Ramos (cell line): ENCODE measurements around the gene LGI4.
"Not testable (repeated sequence)": the region's sequence is repeated elsewhere in the genome, so short reads cannot be mapped to it uniquely, and the experiment has no call there.

Experiments used
- in situ Hi-C: fragments of 300-500 bp; cut with MboI; formaldehyde crosslinking; loops from one replicate; pipeline ENCODE4 v1.14.3; 2022; ENCODE audit warnings: low sequenced_read_pairs; ENCODE audit not compliant: unreplicated experiment

The LGI4 gene

DNA sequence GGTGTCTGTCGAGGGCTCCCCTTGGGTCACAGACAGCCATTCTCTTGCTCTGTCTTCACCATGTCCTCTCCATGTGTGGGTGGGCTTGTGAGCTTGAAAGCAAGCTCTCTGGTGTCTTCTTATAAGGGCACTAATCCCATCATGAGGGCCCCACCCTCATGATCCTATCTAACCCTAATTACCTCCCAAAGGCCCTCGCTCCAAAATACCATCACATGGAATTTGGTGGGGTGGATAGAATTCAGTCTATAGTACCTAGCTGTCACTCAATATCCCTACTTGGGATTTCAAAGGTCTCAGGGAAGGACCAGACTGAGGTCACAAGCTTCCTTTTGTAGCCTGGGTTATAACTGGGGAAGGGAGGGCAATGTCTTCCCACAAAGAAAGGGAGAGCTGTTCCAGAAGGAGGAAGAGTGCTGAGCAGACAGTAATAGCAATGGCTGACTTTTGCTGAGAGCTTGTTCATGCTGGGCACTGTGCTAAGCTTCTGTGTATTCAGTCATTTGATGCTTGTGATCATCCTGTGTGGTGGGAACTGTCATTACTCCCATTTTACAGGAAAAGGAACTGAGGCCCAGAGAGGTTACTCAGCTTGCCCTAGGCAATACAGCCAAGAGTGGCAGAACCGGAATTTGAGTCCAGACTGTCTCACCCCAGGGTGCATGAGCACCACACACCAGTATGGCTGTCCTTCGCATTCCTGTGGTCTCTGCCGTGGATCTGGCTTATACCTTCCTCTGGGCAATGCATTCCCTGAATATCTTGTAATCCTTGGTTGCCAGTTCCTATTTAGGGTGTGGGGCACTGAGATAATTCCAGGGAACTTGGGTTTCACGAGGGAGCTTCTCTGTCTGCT lies 27.8 kb upstream of the LGI4 start:
- in situ Hi-C loops, result no loop called here

DNA sequence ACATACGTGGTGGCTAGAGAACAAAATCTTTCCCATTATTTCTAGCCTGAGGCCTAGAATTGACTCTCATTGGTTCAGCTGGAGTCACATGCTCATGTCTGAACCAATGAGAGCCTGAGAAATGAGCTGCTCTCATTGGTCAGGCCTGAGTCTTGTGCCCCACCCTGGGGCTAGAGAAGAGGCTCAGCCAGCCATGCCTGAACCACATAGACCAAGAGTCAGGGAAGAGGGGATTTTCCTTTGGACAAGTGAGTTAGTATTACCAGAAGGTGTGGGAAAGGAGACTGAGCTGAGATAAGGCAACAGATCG lies 26.5 kb upstream of the LGI4 start:
- in situ Hi-C loops, result no loop called here

DNA sequence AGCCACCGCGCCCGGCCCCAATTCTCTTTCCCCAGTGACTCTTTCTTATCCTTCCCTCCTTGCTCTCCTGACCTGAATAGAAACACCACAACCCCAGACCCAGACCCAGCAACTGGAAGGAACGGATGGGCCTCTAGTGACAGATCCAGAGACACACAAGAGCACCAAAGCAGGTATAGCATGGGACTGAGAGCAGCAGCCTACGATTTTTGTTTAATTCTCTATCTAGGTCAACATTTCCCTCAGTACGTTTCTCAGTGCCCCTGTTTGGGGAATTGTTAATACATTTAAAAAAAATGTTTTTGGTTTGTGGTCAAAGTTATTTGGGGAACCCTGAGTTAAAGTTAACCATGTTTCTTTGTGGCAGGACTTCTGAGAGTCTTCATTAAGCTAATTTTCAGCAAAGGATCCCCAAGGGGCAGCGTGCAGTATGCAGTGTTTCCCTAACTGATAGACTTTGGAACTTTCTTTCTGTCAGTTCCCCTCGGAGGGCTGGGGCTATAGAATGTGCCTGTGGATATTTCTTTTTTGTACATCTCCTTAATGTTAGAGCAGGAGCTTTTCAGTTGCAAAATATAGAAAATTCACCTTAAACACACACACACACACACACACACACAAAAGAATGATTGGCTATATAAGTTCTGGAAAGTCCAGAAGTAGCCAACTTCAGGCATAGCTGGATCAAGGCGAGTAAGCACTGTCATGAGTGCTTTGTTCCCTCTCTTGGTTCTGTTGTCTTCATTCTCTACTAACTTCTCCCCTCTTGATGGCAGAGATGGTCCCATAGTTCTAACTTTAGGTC lies 26.0 kb upstream of the LGI4 start:
- in situ Hi-C loops, result no loop called here

DNA sequence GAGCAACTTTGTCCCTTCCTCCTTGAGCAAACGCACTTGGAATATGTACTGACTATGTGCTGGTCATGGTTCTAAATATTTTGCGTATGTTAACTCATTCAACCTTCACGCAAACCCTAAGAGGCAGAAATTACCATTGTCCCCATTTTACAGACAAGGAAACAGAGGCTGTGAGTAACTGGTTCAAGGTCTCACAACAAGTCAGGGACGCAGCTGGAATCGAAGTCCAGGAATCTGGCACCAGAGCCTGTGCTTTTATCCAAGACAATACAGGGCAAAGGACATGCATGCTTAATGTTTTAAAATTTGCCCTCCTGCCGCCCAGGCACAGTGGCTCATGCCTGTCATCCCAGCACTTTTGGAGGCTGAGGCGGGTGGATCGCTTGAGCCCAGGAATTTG lies 24.7 kb upstream of the LGI4 start:
- in situ Hi-C loops, result no loop called here

DNA sequence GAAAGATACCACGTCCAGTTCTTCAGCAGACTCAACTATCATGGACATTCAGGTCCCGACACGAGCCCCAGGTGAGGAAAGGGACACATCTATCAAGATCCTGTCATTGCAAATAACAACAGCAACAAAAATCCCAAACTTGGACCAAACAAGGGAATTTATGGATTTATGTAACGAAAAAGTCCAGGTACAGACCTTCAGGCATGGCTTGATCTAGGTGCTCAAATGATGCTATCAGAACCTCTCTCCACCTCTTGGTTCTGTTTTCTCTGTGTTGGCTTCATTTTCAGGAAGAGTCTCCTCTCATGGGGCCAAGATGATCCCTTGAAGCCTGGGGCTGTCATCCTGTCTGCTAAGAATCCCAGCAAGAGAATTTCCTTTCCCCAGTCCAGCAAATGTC lies 22.6 kb upstream of the LGI4 start:
- in situ Hi-C loops, result no loop called here

DNA sequence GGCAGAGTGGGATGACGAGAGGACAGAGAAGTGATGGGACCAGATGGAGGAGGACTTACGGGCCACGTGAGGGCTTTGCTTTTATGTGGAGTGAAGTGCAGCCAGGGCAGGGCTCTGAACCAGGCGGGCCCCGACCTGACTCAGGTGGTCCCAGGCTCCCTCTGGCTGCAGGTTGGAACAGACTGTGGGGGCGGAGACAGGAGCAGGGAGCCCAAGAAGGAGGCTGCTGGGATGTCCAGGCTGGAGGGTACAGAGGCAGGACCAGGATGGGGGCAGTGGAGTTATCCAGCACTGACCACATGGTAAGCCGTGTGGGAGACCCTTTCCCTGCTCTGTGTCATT lies 21.8 kb upstream of the LGI4 start:
- in situ Hi-C loops, result no loop called here

DNA sequence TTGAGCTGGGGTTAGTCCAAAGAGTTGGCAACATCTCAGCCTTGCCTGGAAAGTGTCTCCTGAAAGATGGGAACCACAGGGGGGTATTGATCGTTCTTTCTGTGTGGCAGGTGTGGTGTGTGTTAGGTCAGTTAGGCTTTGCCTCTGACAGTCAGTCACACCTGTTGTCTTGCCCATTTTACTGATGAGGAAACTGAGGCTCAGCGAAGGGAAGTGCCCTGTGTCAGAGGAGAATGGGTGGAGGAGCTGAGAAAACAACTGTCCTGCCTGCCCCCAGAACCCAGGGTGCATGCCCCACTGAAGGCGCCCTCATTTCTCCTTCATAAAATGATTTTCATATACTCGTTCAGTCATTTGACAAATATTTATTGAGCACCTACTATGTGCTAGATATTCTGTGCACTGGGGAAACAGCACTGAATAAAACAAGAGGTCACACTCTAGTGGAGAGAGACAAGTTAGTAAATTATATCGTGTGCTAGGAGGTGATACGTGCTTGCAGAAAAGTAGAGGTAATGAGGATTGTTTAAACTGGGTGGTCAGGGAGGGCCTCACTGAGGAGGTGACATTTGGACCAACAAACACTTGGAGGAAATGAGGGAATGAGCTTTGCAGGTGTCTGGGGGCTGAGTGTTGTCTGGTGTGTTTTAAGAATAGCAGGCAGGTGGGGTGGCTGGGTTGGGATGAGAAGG lies 21.3 kb upstream of the LGI4 start:
- in situ Hi-C loops, result no loop called here

DNA sequence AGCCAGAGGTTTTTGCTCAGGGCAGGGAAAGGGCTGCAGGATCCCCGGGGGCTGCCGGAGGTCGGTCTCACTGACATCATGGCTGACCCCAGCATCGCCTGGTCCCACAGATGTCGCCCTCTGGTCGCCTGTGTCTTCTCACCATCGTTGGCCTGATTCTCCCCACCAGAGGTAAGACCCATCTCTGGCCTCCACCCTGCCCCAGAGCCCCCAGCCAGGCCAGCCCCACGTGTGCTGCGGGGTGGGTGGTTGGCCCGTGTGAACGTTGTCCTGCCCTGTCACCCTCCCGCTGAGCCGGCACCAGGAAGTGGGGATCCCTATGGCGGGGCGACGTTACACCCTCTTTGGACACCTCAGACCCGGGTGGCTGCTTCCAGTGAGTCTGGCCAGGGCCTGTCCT lies 20.6 kb upstream of the LGI4 start:
- in situ Hi-C loops, result no loop called here

DNA sequence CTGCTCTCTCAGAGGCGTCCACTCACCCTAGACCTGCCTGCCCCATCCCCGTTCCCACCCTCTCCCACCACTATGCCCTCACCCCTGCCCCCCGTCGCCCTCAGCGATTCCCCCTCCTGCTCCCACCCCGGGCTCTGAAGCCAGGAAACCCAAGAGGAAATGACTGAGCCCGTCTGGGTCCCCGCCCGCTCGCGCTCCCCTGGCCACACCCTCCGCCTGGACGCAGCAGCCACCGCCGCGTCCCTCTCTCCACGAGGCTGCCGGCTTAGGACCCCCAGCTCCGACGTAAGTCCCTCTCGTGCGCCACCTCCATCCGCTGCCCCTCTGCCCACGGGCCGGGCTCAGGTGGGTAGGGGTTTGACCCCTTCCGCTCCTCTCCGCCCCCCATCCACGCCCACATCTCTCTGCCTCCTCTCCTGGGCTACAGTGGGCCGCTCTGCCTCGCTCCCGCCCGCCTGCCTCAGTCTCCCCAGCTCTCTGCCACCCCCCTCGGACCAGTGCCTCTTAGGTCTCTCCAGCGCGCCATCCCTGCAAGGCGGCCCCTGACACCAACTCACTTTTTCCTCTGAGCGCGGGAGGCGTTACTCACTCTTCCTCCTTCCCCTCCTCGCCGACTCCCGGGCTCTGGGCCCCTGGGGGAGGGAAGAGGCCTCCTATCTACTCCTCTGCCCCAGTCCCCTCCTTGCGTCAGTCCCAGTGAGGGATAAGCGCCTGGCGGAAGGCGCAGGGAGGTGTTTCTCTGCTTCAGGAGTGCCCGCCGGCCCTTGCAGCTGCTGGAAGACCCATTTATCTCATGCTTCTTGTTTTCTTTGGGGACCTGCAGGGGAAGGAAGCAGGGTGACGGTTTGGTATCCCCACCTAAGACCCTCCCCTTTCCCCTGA lies 19.9 kb upstream of the LGI4 start, which contains the start of gene FXYD5:
FXYD5 (plus strand) TSS at position 211 of the 882 bp plus-strand sequence. CDS start 816 bp downstream, outside the sequence.
- in situ Hi-C loops, result no loop called here

DNA sequence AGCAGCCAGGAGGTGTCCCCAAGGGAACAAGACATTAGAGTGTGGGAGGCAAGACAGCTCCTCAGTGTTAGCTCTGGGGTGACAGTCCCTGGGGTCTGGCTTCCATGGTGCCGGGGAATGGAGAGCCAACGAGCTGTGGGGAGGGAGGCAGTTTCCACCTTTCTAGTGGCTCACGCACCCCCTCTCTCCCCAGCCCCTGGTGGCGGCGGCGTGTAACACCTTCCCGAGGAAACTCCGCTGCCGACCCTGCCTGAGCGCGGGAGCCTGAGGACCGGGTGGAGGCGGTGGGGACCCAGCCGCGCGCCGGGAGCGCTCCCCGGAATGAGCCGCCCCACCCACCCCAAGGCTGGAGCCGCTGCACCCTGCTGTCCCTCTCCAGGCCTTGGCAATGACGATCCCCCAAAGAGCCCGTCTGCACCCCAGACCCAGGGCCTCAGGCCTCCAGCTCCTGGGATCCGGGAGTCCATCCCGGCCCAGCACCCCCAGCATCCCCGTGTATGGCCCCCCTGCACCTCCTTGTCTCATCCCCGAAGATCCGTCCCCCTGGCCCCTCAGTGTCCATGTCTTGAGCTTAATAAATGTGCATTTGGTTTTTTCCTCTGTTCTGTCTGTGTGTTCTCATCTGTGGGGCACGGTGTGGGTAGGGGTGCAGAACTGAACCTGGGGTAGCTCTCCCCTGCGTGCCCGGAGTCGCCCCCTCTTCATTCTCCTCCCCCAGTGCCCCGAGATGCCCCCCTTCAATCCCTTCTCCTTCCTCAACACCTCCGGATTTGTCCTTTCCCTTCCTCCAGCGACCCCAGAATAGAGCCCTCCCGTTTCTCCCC lies 19.1 kb upstream of the LGI4 start:
- in situ Hi-C loops, result no loop called here

DNA sequence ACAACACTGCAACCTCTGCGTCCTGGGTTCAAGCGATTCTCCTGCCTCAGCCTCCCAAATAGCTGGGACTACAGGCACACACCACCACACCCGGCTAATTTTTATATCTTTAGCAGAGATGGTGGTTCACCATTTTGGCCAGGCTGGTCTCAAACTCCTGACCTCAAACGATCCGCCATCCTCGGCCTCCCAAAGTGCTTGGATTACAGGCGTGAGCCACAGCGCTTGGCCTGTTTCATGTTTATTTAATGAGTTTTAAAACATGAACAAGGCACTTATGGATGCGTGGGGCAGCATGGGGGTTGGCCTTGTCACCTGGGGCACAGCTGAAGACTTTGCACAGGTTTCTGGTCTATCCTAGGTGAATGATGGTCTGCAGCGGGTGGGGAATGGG lies 18.3 kb upstream of the LGI4 start:
- in situ Hi-C loops, result not testable (repeated sequence)

DNA sequence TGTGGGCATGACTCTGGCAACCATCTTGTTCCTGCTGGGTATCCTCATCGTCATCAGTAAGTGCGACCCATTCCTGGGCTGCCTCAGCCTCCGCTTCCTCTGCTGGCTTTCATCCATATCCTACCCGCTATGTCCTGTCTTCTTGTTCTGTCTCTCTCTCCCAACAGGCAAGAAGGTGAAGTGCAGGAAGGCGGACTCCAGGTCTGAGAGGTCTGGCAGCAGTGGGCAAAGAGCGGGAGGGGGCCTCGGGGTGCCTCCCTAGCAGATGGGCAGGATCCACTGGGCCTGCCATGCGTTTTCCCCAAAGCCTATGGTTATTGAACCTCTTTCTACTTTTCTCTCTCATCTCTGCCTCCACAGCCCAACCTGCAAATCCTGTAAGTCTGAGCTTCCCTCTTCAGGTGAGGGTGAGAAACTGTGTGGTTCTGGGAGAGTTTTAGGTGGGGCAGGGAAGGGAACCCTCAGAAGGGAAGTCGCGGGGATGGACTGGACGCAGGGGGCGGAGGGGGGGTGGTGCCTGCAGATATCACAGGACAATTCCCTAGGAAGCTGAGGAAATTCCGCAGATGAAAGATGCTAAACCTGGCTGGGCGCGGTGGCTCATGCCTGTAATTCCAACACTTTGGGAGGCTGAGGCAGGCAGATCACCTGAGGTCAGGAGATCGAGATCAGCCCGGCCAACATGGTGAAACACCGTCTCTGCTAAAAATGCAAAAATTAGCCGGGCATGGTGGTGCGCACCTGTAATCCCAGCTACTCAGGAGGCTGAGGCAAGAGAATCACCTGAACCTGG lies 16.6 kb upstream of the LGI4 start:
- in situ Hi-C loops, result no loop called here

DNA sequence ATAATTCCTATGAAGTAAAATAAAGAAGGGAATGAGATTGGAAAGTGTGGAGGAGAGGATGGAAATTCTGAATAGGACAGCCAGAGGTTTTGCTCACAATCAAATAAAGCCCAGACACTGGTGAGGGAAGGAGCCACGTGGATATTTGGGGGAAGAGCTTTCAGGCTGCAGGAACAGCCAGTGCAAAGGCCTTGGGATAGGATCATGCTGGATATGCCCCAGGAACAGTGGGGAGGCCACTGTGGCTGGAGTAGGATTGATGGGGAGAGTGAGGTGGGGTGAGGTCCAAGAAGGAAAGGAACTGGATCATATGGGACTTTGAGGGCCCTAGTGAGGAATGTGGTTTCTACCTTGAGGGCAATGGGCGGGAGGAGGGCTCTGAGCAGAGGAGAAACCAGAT lies 15.6 kb upstream of the LGI4 start:
- in situ Hi-C loops, result no loop called here

DNA sequence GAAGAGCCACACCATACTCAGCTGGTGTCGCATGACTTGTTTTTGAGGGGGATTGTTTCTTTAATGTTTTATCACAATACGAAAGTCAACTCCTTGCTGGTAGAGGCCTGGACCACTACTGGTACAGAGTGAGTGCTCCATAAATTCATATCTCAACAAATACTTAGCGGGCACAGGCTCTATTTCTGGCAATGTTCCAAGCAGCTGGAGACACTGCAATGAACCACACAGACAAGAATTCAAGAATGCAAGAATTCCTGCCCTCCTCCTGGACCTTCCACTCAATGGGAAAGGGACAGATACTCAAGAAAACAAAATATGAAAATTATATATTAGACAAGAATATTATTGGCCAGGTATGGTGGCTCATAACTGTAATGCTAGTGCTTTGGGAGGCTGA lies 14.6 kb upstream of the LGI4 start:
- in situ Hi-C loops, result loop anchor here (5.0 kb wide), 1 partner anchor 63 kb away; no protein-coding TSS in a partner anchor

DNA sequence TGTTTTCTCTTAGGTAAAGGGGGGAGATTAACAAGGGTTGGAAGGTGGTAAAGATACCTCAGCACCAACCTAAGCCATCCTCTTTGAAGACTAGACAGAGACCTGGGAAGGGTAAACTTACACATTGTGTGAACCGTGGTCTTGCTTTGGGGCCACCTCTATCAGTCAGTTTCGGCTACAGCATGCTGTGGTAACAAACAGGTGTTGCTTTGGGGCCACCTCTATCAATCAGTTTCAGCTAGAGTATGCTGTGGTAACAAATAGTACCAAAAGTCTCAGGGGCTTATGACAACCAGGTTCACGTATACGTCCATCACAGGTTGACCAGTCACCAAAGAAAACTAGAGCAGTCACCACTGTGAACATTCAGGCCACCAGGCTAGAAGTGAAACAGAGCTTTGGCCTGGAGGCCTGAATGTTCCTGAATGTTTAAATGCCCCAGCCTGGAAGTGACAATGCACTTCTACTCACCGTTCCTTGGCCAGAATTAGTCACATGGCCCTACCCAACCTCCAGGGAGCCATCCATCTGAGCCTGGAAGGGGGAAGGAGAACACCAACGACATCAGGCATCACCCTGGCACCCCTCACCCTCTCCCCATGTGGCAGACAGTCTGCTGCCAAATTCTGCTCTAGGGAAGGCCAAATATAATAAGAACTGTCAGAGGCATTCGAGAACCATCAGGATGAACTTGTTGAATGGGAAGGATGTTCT lies 12.0 kb upstream of the LGI4 start:
- in situ Hi-C loops, result loop anchor here (5.0 kb wide), 1 partner anchor 65 kb away; no protein-coding TSS in a partner anchor

DNA sequence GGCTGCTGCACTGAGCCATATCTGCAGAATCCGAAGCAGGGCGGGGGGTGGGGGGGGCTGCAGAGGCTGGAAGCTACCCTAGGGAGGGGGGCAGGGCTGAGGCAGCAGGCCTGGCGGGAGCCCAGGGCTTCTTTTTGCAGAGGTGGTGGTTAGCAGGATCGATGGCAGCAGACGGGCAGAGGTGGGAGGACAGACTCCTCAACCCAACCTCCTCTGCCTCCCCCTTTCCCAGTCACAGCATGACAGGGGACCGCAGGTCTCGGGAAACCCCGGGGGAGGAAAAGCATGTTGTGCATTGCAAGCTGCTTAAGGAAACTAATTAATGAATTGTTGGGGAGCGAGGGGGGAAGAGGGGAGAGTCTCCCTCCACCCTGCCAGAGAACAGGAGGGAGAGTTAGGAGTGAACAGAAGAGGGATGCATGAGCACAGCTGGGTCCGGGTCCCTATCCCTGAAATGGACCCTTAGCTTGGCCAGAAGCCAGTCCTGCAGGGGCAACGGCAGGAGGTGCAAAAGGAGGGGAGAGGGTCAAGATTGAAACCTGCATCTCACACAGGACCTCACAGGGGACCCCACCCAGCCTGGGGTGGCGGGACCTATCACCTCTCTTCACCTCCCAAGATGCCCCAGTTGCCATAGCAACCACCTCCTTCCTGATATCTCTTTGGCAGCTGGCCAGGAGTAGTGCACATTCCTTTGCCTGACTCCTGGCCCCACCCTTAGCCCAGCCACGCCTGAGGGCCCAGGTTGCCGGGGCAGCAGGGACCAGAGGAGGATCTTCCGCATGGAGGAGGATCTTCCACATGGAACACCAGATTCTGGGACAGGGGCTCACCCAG lies 10.0 kb upstream of the LGI4 start:
- in situ Hi-C loops, result loop anchor here (5.0 kb wide), 1 partner anchor 67 kb away; no protein-coding TSS in a partner anchor

DNA sequence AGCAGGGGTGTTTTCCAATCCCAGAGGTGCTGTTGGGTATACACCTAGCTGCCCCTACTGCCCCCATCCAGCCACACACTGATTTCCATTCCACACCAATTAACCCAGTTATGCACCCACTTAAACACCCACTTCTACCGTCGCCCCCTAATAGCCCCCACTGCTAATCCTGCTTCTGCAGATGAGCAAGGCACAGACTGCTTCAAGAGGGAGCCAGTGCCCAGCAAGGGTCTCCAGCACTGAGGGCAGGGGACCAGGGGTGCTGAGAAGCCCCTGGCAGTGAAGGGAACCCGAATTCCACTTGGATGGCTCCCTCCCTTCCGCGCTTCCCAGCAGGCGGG lies 9.4 kb upstream of the LGI4 start:
- in situ Hi-C loops, result no loop called here
